DOHH2 (cell line): ENCODE data around the gene VPS33B.

Experiments
- H3F3A ChIP-seq: fragments of 200-600 bp; sonication (generic), shearing (Covaris generic); 2 replicates; pipeline ENCODE4 v1.6.0; 2016; ENCODE audit warnings: antibody characterized with exemption, mild to moderate bottlenecking; ENCODE audit not compliant: control insufficient read depth, insufficient read depth
- H3K27ac ChIP-seq: fragments of 200-600 bp; sonication (generic); 2 replicates; pipeline ENCODE4 v1.5.1; 2014; ENCODE audit warnings: low read depth, mild to moderate bottlenecking, low read length, moderate library complexity
- H3K27me3 ChIP-seq: fragments of 200-600 bp; sonication (generic); 2 replicates; pipeline ENCODE4 v1.6.1; 2014; ENCODE audit warnings: mild to moderate bottlenecking, low read length, mixed read lengths; ENCODE audit not compliant: control insufficient read depth
- H3K36me3 ChIP-seq: fragments of 200-600 bp; sonication (generic); 2 replicates; pipeline ENCODE4 v1.6.1; 2014; ENCODE audit warnings: mild to moderate bottlenecking, low read length, moderate library complexity, mixed read lengths; ENCODE audit not compliant: control insufficient read depth
- H3K4me1 ChIP-seq: fragments of 200-600 bp; sonication (generic); 2 replicates; pipeline ENCODE4 v1.6.1; 2014; ENCODE audit warnings: mild to moderate bottlenecking, low read length, mixed read lengths; ENCODE audit not compliant: control insufficient read depth
- H3K4me2 ChIP-seq: fragments of 200-600 bp; sonication (generic); 2 replicates; pipeline ENCODE4 v1.6.0; 2014; ENCODE audit warnings: mild to moderate bottlenecking, low read length, moderate library complexity
- H3K4me3 ChIP-seq: fragments of 200-600 bp; sonication (generic); 2 replicates; pipeline ENCODE4 v1.5.1; 2014; ENCODE audit warnings: mild to moderate bottlenecking, low read length, mixed read lengths
- H3K79me2 ChIP-seq: fragments of 200-600 bp; sonication (generic); 2 replicates; pipeline ENCODE4 v1.6.1; 2014; ENCODE audit warnings: mild to moderate bottlenecking, low read length, mixed read lengths; ENCODE audit not compliant: control insufficient read depth
- H3K9me2 ChIP-seq: fragments of 200-600 bp; sonication (generic); replicated peaks from 2 replicates; pipeline ENCODE4 v1.6.1; 2014; ENCODE audit warnings: mild to moderate bottlenecking, low read length, mixed read lengths; ENCODE audit not compliant: control insufficient read depth
- H3K9me3 ChIP-seq: fragments of 200-600 bp; sonication (generic); 2 replicates; pipeline ENCODE4 v1.6.1; 2014; ENCODE audit warnings: antibody characterized with exemption, low read length, mixed read lengths; ENCODE audit not compliant: control insufficient read depth, insufficient read depth
- H4K20me1 ChIP-seq: fragments of 200-600 bp; sonication (generic); 2 replicates; pipeline ENCODE4 v1.6.0; 2014; ENCODE audit warnings: low read depth, mild to moderate bottlenecking, antibody characterized with exemption, low read length, moderate library complexity; ENCODE audit not compliant: control insufficient read depth, insufficient read depth
- CTCF ChIP-seq: fragments of 200-600 bp; sonication (generic); IDR thresholded peaks from one replicate; pipeline ENCODE4 v1.5.1; 2014; ENCODE audit warnings: antibody characterized with exemption, mild to moderate bottlenecking, low read depth, low read length; ENCODE audit not compliant: poor library complexity, severe bottlenecking
- EZH2phosphoT487 ChIP-seq: fragments of 200-600 bp; sonication (generic); IDR thresholded peaks from 2 replicates; pipeline ENCODE4 v1.6.1; 2017; ENCODE audit warnings: borderline replicate concordance, mild to moderate bottlenecking, antibody characterized with exemption, low read length, moderate library complexity, mixed read lengths

The VPS33B gene

GRCh38 chr15:90987561-90988141, 34.7 kb downstream of the VPS33B start:
- Histone ChIP-seq H3K4me1 (peaks cover 59% of the 10 kb centered on the region), H3K4me2 (peak overlapping the region; percentile 74), H3K36me3 (peaks cover 61% of the 10 kb centered on the region), H3K9me2 (no peaks in the 10 kb centered on the region), H3K27ac (no peak overlapping the region), H3K27me3 (no peaks in the 10 kb centered on the region), H4K20me1 (peaks cover 18% of the 10 kb centered on the region), H3K79me2 (peaks cover 99% of the 10 kb centered on the region), H3K9me3 (no peaks in the 10 kb centered on the region), H3F3A (no peaks in the 10 kb centered on the region), H3K4me3 (peak overlapping the region; percentile 59)
- TF ChIP-seq EZH2phosphoT487 (no peak), CTCF (no peak)

- Histone ChIP-seq H3K27me3 (no peaks in the 10 kb centered on the region), H3K27ac (no peak overlapping the region), H3F3A (no peaks in the 10 kb centered on the region), H4K20me1 (peaks cover 18% of the 10 kb centered on the region), H3K4me3 (peak overlapping the region; percentile 34; the same call in 1 of the 2 replicates), H3K9me2 (no peaks in the 10 kb centered on the region), H3K4me1 (peaks cover 54% of the 10 kb centered on the region), H3K79me2 (peaks cover 97% of the 10 kb centered on the region), H3K36me3 (peaks cover 64% of the 10 kb centered on the region), H3K9me3 (no peaks in the 10 kb centered on the region), H3K4me2 (peak overlapping the region; percentile 74)
- TF ChIP-seq EZH2phosphoT487 (no peak), CTCF (no peak)
These were observed 35.4 kb downstream of the VPS33B start for GRCh38 chr15:90986790-90987507.

- no peak overlapping the region for H3K4me2 ChIP-seq
- H3F3A ChIP-seq: no peaks in the 10 kb centered on the region
- no peak overlapping the region for H3K4me3 ChIP-seq
- peaks cover 57% of the 10 kb centered on the region for H3K79me2 ChIP-seq
- H3K27ac ChIP-seq: no peak overlapping the region
- H3K4me1 ChIP-seq: peaks cover 10% of the 10 kb centered on the region
- H3K9me2 ChIP-seq: no peaks in the 10 kb centered on the region
- H3K9me3 ChIP-seq: no peaks in the 10 kb centered on the region
- no peaks in the 10 kb centered on the region for H3K27me3 ChIP-seq
- peaks cover 89% of the 10 kb centered on the region for H3K36me3 ChIP-seq
- TF ChIP-seq EZH2phosphoT487: no peak
- TF ChIP-seq CTCF: no peak
- H4K20me1 ChIP-seq: 0 out of 2 replicates have a peak, but pooled peaks cover 4% of the 10 kb centered on the region
These were observed 40.3 kb downstream of the VPS33B start for GRCh38 chr15:90982135-90982534.
